MCF 10A (cell line): ENCODE data around the gene DOC2A. TPM values are rescaled to one million over a fixed set of nuclear protein-coding genes. Genes with fewer than 3 reads are reported as not detected.

ENCODE experiments used
- BruUV-seq: library from RNA; stranded (reverse); fragments of 400-500 nt; replicated peaks from 2 replicates; lab custom pipeline; 2021; lab: Mats Ljungman, UMichigan
- CTCF ChIA-PET: fragments of 300-600 bp; sonication (Branson Sonifier 250); formaldehyde crosslinking; extraction: SDS; loops from one replicate; lab custom pipeline; 2021; ENCODE audit warnings: antibody characterized with exemption, inconsistent platforms; lab: Yijun Ruan, JAX
- POLR2A ChIA-PET: fragments of 300-600, 350-650 bp; sonication (Branson Sonifier 250); formaldehyde crosslinking; extraction: SDS; loops from one replicate; lab custom pipeline; 2020; ENCODE audit warnings: antibody characterized with exemption, inconsistent platforms; lab: Yijun Ruan, JAX
- DNase-seq: peaks from one replicate; pipeline ENCODE4 v3.0.0-alpha.2; 2018; ENCODE audit not compliant: unreplicated experiment
- H3K27ac Mint-ChIP-seq: one replicate; pipeline ENCODE4 v1.8.0; 2022; ENCODE audit warnings: mild to moderate bottlenecking, low read depth, mixed read lengths; ENCODE audit not compliant: unreplicated experiment
- H3K27me3 Mint-ChIP-seq: one replicate; pipeline ENCODE4 v1.8.0; 2022; ENCODE audit warnings: mixed read lengths; ENCODE audit not compliant: insufficient read depth, unreplicated experiment
- H3K36me3 Mint-ChIP-seq: one replicate; pipeline ENCODE4 v1.8.0; 2022; ENCODE audit warnings: mild to moderate bottlenecking, moderate library complexity, mixed read lengths; ENCODE audit not compliant: insufficient read depth, unreplicated experiment
- H3K4me1 Mint-ChIP-seq: one replicate; pipeline ENCODE4 v1.8.0; 2022; ENCODE audit warnings: mixed read lengths; ENCODE audit not compliant: insufficient read depth, unreplicated experiment
- H3K4me3 Mint-ChIP-seq: one replicate; pipeline ENCODE4 v1.8.0; 2022; ENCODE audit warnings: mild to moderate bottlenecking, moderate library complexity, mixed read lengths; ENCODE audit not compliant: unreplicated experiment
- H3K9me3 Mint-ChIP-seq: one replicate; pipeline ENCODE4 v1.8.0; 2022; ENCODE audit warnings: mixed read lengths; ENCODE audit not compliant: unreplicated experiment
- CTCF ChIP-seq: fragments of 200-600 bp; IDR thresholded peaks from one replicate; pipeline ENCODE4 v1.8.0; 2022; ENCODE audit warnings: antibody characterized with exemption, mild to moderate bottlenecking; ENCODE audit not compliant: unreplicated experiment
- intact Hi-C: fragments of 100-400 bp; cut with micrococcal nuclease; formaldehyde crosslinking; loops from 2 replicates; pipeline ENCODE4 v1.14.1; 2022
- total RNA-seq: library from RNA; stranded (reverse); gene quantifications from 2 replicates; pipeline ENCODE4 v1.2.3, GENCODE V29; 2022

The DOC2A gene
- total RNA-seq, 1 experiment from 2014 or later: 1.2 TPM

DNA sequence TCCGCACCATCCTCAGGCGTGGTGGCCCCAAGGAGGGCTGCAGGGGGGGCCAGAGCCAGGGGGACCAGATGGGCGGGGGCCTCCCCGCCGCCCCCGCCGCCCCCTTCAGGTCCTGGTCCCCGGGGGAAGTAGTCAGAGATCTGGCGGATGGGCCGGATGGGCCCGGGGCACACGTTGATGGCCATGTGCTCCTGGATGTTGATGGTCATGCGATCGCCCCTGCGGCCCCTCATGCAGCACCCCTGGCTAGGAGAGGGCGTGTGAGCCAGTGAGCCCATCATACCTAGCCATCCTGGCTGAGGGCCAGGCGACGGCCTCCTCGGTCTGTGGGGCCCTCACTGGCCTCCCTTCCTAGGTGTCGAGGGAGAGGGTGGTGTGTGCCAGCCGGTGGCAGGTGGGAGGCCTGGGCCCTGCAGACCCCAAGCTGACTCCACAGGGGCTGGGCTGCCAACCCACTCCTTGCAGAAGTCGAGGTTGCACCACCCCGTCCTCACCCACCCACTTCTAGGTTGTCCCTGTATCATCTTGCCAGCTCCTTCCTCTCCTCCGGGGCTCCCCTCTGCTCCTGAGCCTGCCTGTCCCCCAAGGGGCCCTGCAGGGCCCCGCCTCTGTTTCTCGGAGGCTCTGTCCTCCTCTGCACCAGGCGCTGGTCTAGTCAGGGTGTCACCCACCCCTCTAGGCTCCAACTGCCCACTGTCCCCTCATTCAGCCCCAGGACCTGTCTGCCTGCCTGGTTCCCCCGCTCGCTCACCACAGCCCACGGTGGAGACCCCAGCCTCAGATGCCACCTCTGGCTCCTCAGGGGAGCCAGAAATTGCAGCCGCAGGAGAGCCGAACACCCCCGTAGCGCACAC, 610 bp downstream of the DOC2A start:
- no peaks in the 10 kb centered on the region for H3K9me3 Mint-ChIP-seq
- TF ChIP-seq CTCF: no peak
- POLR2A ChIA-PET: no interaction called here
- H3K27me3 Mint-ChIP-seq: peaks cover 27% of the 10 kb centered on the region
- BruUV-seq: no TSS peak
- H3K4me3 Mint-ChIP-seq: no peak overlapping the region
- intact Hi-C loops: no loop called here
- no peaks in the 10 kb centered on the region for H3K4me1 Mint-ChIP-seq
- CTCF ChIA-PET: no interaction called here
- no peak overlapping the region for H3K27ac Mint-ChIP-seq
- DNase-seq: no peak
- no peaks in the 10 kb centered on the region for H3K36me3 Mint-ChIP-seq

DNA sequence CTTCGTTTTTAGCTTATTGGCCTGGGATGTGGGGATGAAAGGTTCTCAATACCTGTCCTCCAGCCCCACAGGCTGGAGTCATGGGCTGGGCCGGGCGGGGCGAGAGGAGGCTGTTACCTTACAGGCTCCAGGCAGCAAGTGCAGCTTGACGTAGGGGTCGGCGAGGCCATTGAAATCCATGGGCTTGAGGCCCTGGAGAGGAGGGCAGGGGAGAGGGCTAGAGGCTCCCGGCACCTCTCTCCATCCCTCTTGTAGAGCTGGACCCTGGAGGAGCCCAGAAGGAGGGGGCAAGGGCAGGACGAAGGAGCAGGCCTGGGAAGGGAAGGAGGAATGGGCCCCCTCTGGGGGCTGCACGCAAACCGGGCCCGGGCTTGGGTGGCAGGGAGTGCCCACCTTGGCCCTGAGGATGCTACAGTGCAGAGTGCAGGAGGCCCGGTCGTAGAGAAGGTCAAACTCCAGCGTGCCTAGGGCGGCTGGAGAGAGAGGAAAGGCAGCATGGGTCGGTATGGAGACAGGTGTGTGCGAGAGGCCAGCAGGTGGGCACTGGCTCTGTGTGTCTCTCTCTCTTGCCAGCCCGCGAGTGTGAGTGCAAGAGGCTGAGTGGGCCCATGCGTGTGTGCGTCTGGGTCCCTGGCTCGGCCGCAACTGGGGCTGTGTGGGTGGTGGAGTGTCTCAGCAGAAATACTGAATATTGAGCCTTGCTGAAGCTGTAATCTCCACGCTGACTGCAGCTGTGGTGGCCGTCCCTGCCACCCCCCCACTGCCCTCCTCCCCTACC, 1.6 kb downstream of the DOC2A start:
- H3K36me3 Mint-ChIP-seq: no peaks in the 10 kb centered on the region
- ChIA-PET CTCF (interaction anchor here (0.5 kb wide), 1 partner anchor 23 kb away, joined by 3 read pairs; no protein-coding TSS in a partner anchor), POLR2A (no interaction called here)
- no TSS peak for BruUV-seq
- DNase-seq: no peak
- peaks cover 27% of the 10 kb centered on the region for H3K27me3 Mint-ChIP-seq
- TF ChIP-seq CTCF: no peak
- H3K4me3 Mint-ChIP-seq: no peak overlapping the region
- no peaks in the 10 kb centered on the region for H3K9me3 Mint-ChIP-seq
- intact Hi-C loops: no loop called here
- no peaks in the 10 kb centered on the region for H3K4me1 Mint-ChIP-seq
- H3K27ac Mint-ChIP-seq: no peak overlapping the region

DNA sequence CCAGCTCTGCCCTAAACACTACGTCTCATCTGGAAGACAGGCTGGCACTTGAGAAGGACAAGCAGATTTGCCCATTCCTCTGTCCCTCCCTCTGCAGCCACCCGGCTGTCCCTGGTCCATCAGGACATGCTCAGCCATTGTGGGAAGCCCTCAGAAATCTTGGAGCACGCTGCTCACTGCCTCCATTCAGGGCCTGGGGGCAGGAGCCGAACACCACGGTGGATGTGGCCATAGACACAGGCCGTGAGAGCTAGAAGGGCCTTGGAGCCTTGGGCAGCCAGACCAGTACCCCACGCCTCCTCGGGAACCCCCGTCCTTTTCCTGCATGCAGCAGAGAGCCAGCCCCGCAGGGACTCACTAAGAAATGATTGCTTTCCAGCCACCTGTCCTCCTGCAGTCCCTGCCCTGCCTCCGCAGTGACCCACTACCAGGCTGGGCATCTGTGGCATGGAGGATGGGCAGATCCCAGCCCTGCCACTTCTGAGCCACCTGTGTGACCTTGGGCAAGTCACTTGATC, 3.4 kb downstream of the DOC2A start:
- intact Hi-C loops: no loop called here
- H3K27ac Mint-ChIP-seq: no peak overlapping the region
- no peak overlapping the region for H3K4me3 Mint-ChIP-seq
- ChIA-PET CTCF (interaction anchor here (0.6 kb wide), 1 partner anchor 15 kb away, joined by 4 read pairs; no protein-coding TSS in a partner anchor), POLR2A (interaction anchor here (0.7 to 1.1 kb wide), 2 partner anchors 34 to 64 kb away, joined by 3 to 4 read pairs; partner anchors contain the start of gene TAOK2)
- no peak for TF ChIP-seq CTCF
- peaks cover 26% of the 10 kb centered on the region for H3K27me3 Mint-ChIP-seq
- BruUV-seq: no TSS peak
- H3K4me1 Mint-ChIP-seq: no peaks in the 10 kb centered on the region
- H3K36me3 Mint-ChIP-seq: no peaks in the 10 kb centered on the region
- H3K9me3 Mint-ChIP-seq: no peaks in the 10 kb centered on the region
- no peak for DNase-seq
